ENCODE results near the gene TMEM14A. TPM values are rescaled to one million over a fixed set of nuclear protein-coding genes. Genes with fewer than 3 reads are reported as not detected.
A peak's percentile ranks its signal among the peaks of the same experiment; 100 is the strongest.

TMEM14A gene
- total RNA-seq, 1 donor from 2014 or later: 12.3 TPM

GRCh38 chr6:52664186-52664990, 6.5 kb upstream of the TMEM14A start:
- no peaks in the 10 kb centered on the region for H3K9me3 ChIP-seq
- DNase-seq (peak; percentile 93), ATAC-seq (peak; percentile 98)
- no peak for TF ChIP-seq CTCF (IDR thresholded peaks at IDR 0.05)
- H3K36me3 ChIP-seq: no peaks in the 10 kb centered on the region
- H3K27me3 ChIP-seq: no peaks in the 10 kb centered on the region
- H3K27ac ChIP-seq: peak overlapping the region; percentile 61
- peak overlapping the region; percentile 78 for H3K4me3 ChIP-seq
- intact Hi-C loops (cut with DNase I): no loop called here
- peaks cover 11% of the 10 kb centered on the region for H3K4me1 ChIP-seq

- Histone ChIP-seq H3K4me3 (peak overlapping the region; percentile 78), H3K4me1 (peaks cover 11% of the 10 kb centered on the region), H3K27ac (no peak overlapping the region), H3K27me3 (no peaks in the 10 kb centered on the region), H3K9me3 (no peaks in the 10 kb centered on the region), H3K36me3 (no peaks in the 10 kb centered on the region)
- ATAC-seq (no peak), DNase-seq (no peak)
- intact Hi-C loops (cut with DNase I): no loop called here
- no peak for TF ChIP-seq CTCF (IDR thresholded peaks at IDR 0.05)
Measured at GRCh38 chr6:52664991-52665686, 5.8 kb upstream of the TMEM14A start.

- no peak overlapping the region for H3K27ac ChIP-seq
- DNase-seq (no peak), ATAC-seq (no peak)
- no peaks in the 10 kb centered on the region for H3K9me3 ChIP-seq
- intact Hi-C loops (cut with DNase I): no loop called here
- H3K27me3 ChIP-seq: no peaks in the 10 kb centered on the region
- H3K4me1 ChIP-seq: peaks cover 15% of the 10 kb centered on the region
- no peak for TF ChIP-seq CTCF (IDR thresholded peaks at IDR 0.05)
- H3K4me3 ChIP-seq: no peak overlapping the region
- no peaks in the 10 kb centered on the region for H3K36me3 ChIP-seq
Measured at GRCh38 chr6:52666071-52666470, 4.8 kb upstream of the TMEM14A start.

- ATAC-seq: no peak
Measured at GRCh38 chr6:52666523-52666922, 4.4 kb upstream of the TMEM14A start.

GRCh38 chr6:52667572-52667971, 3.3 kb upstream of the TMEM14A start:
- no peak for DNase-seq
- H3K36me3 ChIP-seq: no peaks in the 10 kb centered on the region
- H3K9me3 ChIP-seq: no peaks in the 10 kb centered on the region
- peaks cover 25% of the 10 kb centered on the region for H3K4me1 ChIP-seq
- intact Hi-C loops (cut with DNase I): no loop called here
- no peak overlapping the region for H3K27ac ChIP-seq
- no peak for ATAC-seq
- no peak for TF ChIP-seq CTCF (IDR thresholded peaks at IDR 0.05)
- no peak overlapping the region for H3K4me3 ChIP-seq
- no peaks in the 10 kb centered on the region for H3K27me3 ChIP-seq

More at GRCh38 chr6:52666523-52666922, 4.4 kb upstream of the TMEM14A start:
- no peak for DNase-seq
- Histone ChIP-seq H3K36me3 (no peaks in the 10 kb centered on the region), H3K27ac (no peak overlapping the region), H3K9me3 (no peaks in the 10 kb centered on the region), H3K4me3 (no peak overlapping the region), H3K4me1 (peaks cover 18% of the 10 kb centered on the region), H3K27me3 (no peaks in the 10 kb centered on the region)
- no peak for TF ChIP-seq CTCF (IDR thresholded peaks at IDR 0.05)
- intact Hi-C loops (cut with DNase I): no loop called here

All from upper lobe of right lung (tissue), 1 donor.